B cell (primary cell): ENCODE results near the gene XPNPEP2. TPM values are rescaled to one million over a fixed set of nuclear protein-coding genes. Genes with fewer than 3 reads are reported as not detected.

ENCODE experiments used
- ATAC-seq: fragments of 200-7000 bp; cut with Tn5 transposase; one replicate; pipeline ENCODE4 v1.10.0; 2021; ENCODE audit warnings: low read depth, mild to moderate bottlenecking, moderate number of reproducible peaks, moderate library complexity
- CTCF ChIA-PET: fragments of 350-600 bp; sonication (Branson Sonifier 250); formaldehyde crosslinking; loops from one replicate; lab custom pipeline; 2021; ENCODE audit warnings: antibody characterized with exemption, inconsistent platforms; lab: Charles Lee
- POLR2A ChIA-PET: fragments of 350-600 bp; sonication (Branson Sonifier 250); formaldehyde crosslinking; loops from one replicate; lab custom pipeline; 2021; ENCODE audit warnings: antibody characterized with exemption; lab: Charles Lee
- DNase-seq: peaks from one replicate; pipeline ENCODE4 v3.0.0; 2013
- H2AFZ ChIP-seq: 2 replicates; pipeline ENCODE4 v1.6.1; 2012; ENCODE audit warnings: mild to moderate bottlenecking, low read depth, low read length; ENCODE audit not compliant: insufficient read depth, poor library complexity, severe bottlenecking
- H3K27ac ChIP-seq, 2 donors: 1 replicate in 1 of 2; 2 replicates in 1 of 2; pipeline ENCODE4 v1.5.1; 2012 to 2013; ENCODE audit warnings: low read length in 2 of 2, mild to moderate bottlenecking in 2 of 2, moderate library complexity in 1 of 2
- H3K27me3 ChIP-seq, 4 experiments: fragments of 200-600 bp in 1 of 4; sonication (generic) in 1 of 4; replicated peaks in 1 of 4; 1 replicate in 2 of 4; 2 replicates in 2 of 4; pipeline versions ENCODE4 v1.6.1 to v1.7.0; 2013 to 2016; ENCODE audit warnings: low read length in 3 of 4, mild to moderate bottlenecking in 2 of 4, mixed read lengths in 1 of 4, moderate library complexity in 1 of 4; ENCODE audit not compliant: insufficient read depth in 4 of 4, control insufficient read depth in 3 of 4; ENCODE audit errors: control extremely low read depth in 1 of 4
- H3K36me3 ChIP-seq, 2 experiments: replicated peaks in 1 of 2; 1 replicate in 1 of 2; 2 replicates in 1 of 2; pipeline versions ENCODE4 v1.6.1 to v1.7.1; 2013; ENCODE audit warnings: low read length in 1 of 2; ENCODE audit not compliant: insufficient read depth in 2 of 2, control insufficient read depth in 1 of 2; ENCODE audit errors: control extremely low read depth in 1 of 2, extremely low read depth in 1 of 2
- H3K4me1 ChIP-seq, 2 donors: fragments of 200-600 bp in 1 of 2; sonication (generic) in 1 of 2; 1 replicate in 1 of 2; 2 replicates in 1 of 2; pipeline versions ENCODE4 v1.5.1 to v1.6.1; 2013 to 2017; ENCODE audit warnings: low read length in 2 of 2; ENCODE audit not compliant: control insufficient read depth in 2 of 2, insufficient read depth in 2 of 2
- H3K4me2 ChIP-seq: replicated peaks from 2 replicates; pipeline ENCODE3; 2012; ENCODE audit warnings: mild to moderate bottlenecking, low read depth, low read length; ENCODE audit not compliant: poor library complexity, severe bottlenecking
- H3K4me3 ChIP-seq, 5 experiments: fragments of 200-600 bp in 1 of 5; sonication (generic) in 1 of 5; 1 replicate in 3 of 5; 2 replicates in 2 of 5; pipeline versions ENCODE4 v1.5.1 to v1.7.0; 2011 to 2016; ENCODE audit warnings: low read length in 4 of 5, mild to moderate bottlenecking in 4 of 5, low read depth in 2 of 5, control low read depth in 1 of 5, moderate library complexity in 1 of 5; ENCODE audit not compliant: insufficient read depth in 1 of 5; ENCODE audit errors: control extremely low read depth in 1 of 5, extremely low read depth in 1 of 5
- H3K79me2 ChIP-seq: fragments of 200-600 bp; sonication (generic); one replicate; pipeline ENCODE4 v1.6.0; 2016; ENCODE audit warnings: low read length; ENCODE audit not compliant: control insufficient read depth, insufficient read depth
- H3K9ac ChIP-seq: fragments of 200-600 bp; sonication (generic); 2 replicates; pipeline ENCODE4 v1.6.1; 2017; ENCODE audit warnings: mild to moderate bottlenecking, low read length, moderate library complexity
- H3K9me3 ChIP-seq, 3 donors: one replicate each; pipeline versions ENCODE4 v1.6.1 to v1.7.1; 2013; ENCODE audit warnings: low read length in 2 of 3; ENCODE audit not compliant: control insufficient read depth in 2 of 3, insufficient read depth in 1 of 3; ENCODE audit errors: control extremely low read depth in 1 of 3
- H4K20me1 ChIP-seq: 2 replicates; pipeline ENCODE4 v1.6.0; 2012; ENCODE audit warnings: mild to moderate bottlenecking, low read length; ENCODE audit not compliant: insufficient read depth, control insufficient read depth, poor library complexity, severe bottlenecking
- H3K27ac Mint-ChIP-seq: one replicate; pipeline ENCODE4 v1.8.0; 2021; ENCODE audit warnings: mixed read lengths
- H3K27me3 Mint-ChIP-seq: one replicate; pipeline ENCODE4 v1.8.0; 2021; ENCODE audit warnings: mixed read lengths
- H3K4me1 Mint-ChIP-seq: one replicate; pipeline ENCODE4 v1.8.0; 2021; ENCODE audit warnings: mixed read lengths
- H3K4me3 Mint-ChIP-seq: one replicate; pipeline ENCODE4 v1.8.0; 2021; ENCODE audit warnings: mixed read lengths
- H3K9me3 Mint-ChIP-seq: one replicate; pipeline ENCODE4 v1.8.0; 2022; ENCODE audit warnings: mixed read lengths; ENCODE audit not compliant: insufficient read depth
- CTCF ChIP-seq: fragments of 200-600 bp; IDR thresholded peaks from one replicate; pipeline ENCODE4 v1.8.0; 2022; ENCODE audit warnings: antibody characterized with exemption, mild to moderate bottlenecking
- EZH2 ChIP-seq: IDR thresholded peaks from 2 replicates; pipeline ENCODE4 v1.6.1; 2012; ENCODE audit warnings: borderline replicate concordance, low read depth, mild to moderate bottlenecking, moderate library complexity, low read length; ENCODE audit not compliant: insufficient read depth, poor library complexity, severe bottlenecking
- WGBS: methylation state at CpG from one replicate; pipeline ENCODE4 v1.1.5; 2013; ENCODE audit warnings: missing lambda C conversion rate; ENCODE audit not compliant: insufficient coverage; 5-methylcytosine and 5-hydroxymethylcytosine counted together
- intact Hi-C: fragments of 100-400 bp; cut with micrococcal nuclease; formaldehyde crosslinking; loops from one replicate; pipeline ENCODE4 v1.10.0; 2022
- polyA plus RNA-seq: library from polyadenylated mRNA; depleted of rRNA; stranded (reverse); fragments of >200 nt; gene quantifications from 2 replicates; pipeline ENCODE4 v1.2.3, GENCODE V29; 2012
- total RNA-seq, 2 donors: library from RNA; stranded (reverse); fragments of 120-200 nt in 1 of 2; gene quantifications; 1 replicate in 1 of 2; 2 replicates in 1 of 2; pipeline versions ENCODE4 v1.2.3 to v1.2.4, GENCODE V29; 2013 to 2022

The XPNPEP2 gene
- total and polyA plus RNA-seq, 2 donors (not counting 1 experiment from before 2014, with no cell fraction given) = 0.31 TPM; not detected in 1

GRCh38 chrX:129701624-129702069 is 37.1 kb upstream of the XPNPEP2 start:
- Mint-ChIP-seq H3K4me1 (no peaks in the 10 kb centered on the region), H3K4me3 (no peak overlapping the region), H3K27ac (no peak overlapping the region), H3K9me3 (no peaks in the 10 kb centered on the region), H3K27me3 (no peaks in the 10 kb centered on the region)
- ChIA-PET CTCF (no interaction called here), POLR2A (no interaction called here)
- WGBS = 86% methylated on average over 4 of the region's 8 CpGs
- Histone ChIP-seq H3K36me3 (no peaks in the 10 kb centered on the region), H3K4me1 (no peaks in the 10 kb centered on the region), H3K79me2 (no peaks in the 10 kb centered on the region), H2AFZ (no peak overlapping the region), H3K9ac (no peak overlapping the region), H3K27me3 (no peaks in the 10 kb centered on the region), H3K4me2 (no peak overlapping the region), H3K4me3 (no peak overlapping the region), H3K9me3 (no peaks in the 10 kb centered on the region), H4K20me1 (no peaks in the 10 kb centered on the region), H3K27ac (no peak overlapping the region)
- ATAC-seq = no peak
- TF ChIP-seq CTCF (no peak), EZH2 (no peak)
- DNase-seq = no peak
- intact Hi-C loops = no loop called here

DNA sequence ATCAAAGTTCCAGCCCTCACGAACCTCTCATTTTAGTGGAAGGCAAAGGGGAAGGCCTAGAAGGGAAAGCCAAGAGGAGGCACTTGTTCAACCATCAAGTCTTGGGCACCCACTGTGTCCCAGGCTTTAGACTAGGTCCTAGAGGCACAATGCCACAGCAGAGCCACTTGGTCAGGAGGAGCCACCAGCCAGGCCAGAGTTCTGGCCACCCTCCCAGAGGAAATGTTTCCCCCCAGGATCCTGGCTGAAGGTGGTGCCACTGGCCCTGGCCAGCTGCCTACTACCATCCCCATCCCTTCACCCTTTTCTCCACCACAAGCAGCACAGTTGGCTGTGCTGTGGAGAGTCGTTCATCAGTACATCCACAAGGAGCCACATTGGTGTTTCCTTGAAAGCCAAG is 34.3 kb upstream of the XPNPEP2 start:
- Histone ChIP-seq H3K27ac (no peak overlapping the region), H3K36me3 (no peaks in the 10 kb centered on the region), H3K9me3 (no peaks in the 10 kb centered on the region), H2AFZ (no peak overlapping the region), H3K9ac (no peak overlapping the region), H4K20me1 (no peaks in the 10 kb centered on the region), H3K4me2 (no peak overlapping the region), H3K79me2 (no peaks in the 10 kb centered on the region), H3K4me1 (no peaks in the 10 kb centered on the region), H3K27me3 (no peaks in the 10 kb centered on the region), H3K4me3 (no peak overlapping the region)
- Mint-ChIP-seq H3K27ac (no peak overlapping the region), H3K4me1 (no peaks in the 10 kb centered on the region), H3K27me3 (no peaks in the 10 kb centered on the region), H3K4me3 (no peak overlapping the region), H3K9me3 (no peaks in the 10 kb centered on the region)
- intact Hi-C loops = no loop called here
- DNase-seq (no peak), ATAC-seq (no peak)
- ChIA-PET POLR2A (no interaction called here), CTCF (interaction anchor here (0.8 kb wide), 1 partner anchor 104 kb away, joined by 3 read pairs; no protein-coding TSS in a partner anchor)
- WGBS = 100% methylated on average over 2 of the region's 2 CpGs
- no peak for TF ChIP-seq CTCF
- no peak for TF ChIP-seq EZH2
